A549 (cell line): ENCODE measurements around the gene WTIP.
"Not testable (repeated sequence)": the region's sequence is repeated elsewhere in the genome, so short reads cannot be mapped to it uniquely, and the experiment has no call there.

Experiments used
- CEBPB ChIP-seq, 2 experiments: fragments of >200 bp in 1 of 2; sonication (Bioruptor Twin) in 1 of 2; formaldehyde crosslinking in 1 of 2; IDR thresholded peaks; 2 replicates each; pipeline ENCODE4 v1.6.1; 2012 to 2016
- CHD2 ChIP-seq: fragments of 150-350 bp; IDR thresholded peaks from 2 replicates; pipeline ENCODE4 v1.6.1; 2014; ENCODE audit warnings: low read length; ENCODE audit not compliant: partially characterized antibody
- CTCF ChIP-seq: fragments of >200 bp; sonication (Bioruptor Twin); formaldehyde crosslinking; IDR thresholded peaks from 3 replicates; pipeline ENCODE4 v1.5.1; 2016
- HMGXB4 ChIP-seq: fragments of 250-450 bp; sonication (Bioruptor Pico); IDR thresholded peaks from 2 replicates; pipeline ENCODE4 v1.5.0; 2021; ENCODE audit warnings: mild to moderate bottlenecking, moderate library complexity, borderline replicate concordance
- NFE2L2 ChIP-seq: fragments of 150-350 bp; conservative IDR thresholded peaks from 2 replicates; pipeline ENCODE4 v1.6.1; 2014; ENCODE audit warnings: low read length

- TF ChIP-seq CHD2; CTCF; HMGXB4 (CRISPR knock-in tag); NFE2L2; CEBPB (IDR thresholded peaks at IDR 0.05): not testable (repeated sequence)
Measured at GRCh38 chr19:34469026-34469425, 12.5 kb upstream of the WTIP start.
